Common myeloid progenitor, CD34-positive (primary cell): ENCODE results near the gene KCNJ10.

Source experiments
- CTCF ChIA-PET: fragments of 350-600 bp; sonication (Branson Sonifier 250); formaldehyde crosslinking; loops from one replicate; lab custom pipeline; 2021; ENCODE audit warnings: antibody characterized with exemption; lab: Charles Lee
- POLR2A ChIA-PET: fragments of 350-600 bp; sonication (Branson Sonifier 250); formaldehyde crosslinking; loops from one replicate; lab custom pipeline; 2021; ENCODE audit warnings: antibody characterized with exemption; lab: Charles Lee
- DNase-seq, 3 donors: peaks; one replicate each; pipeline versions ENCODE4 v3.0.0 to v3.0.0-alpha.2; 2013
- H3K27ac ChIP-seq, 2 experiments: 1 replicate in 1 of 2; 2 replicates in 1 of 2; pipeline ENCODE4 v1.7.0; 2013; ENCODE audit warnings: inconsistent platforms in 2 of 2, low read length in 2 of 2, mild to moderate bottlenecking in 2 of 2, low read depth in 1 of 2, moderate library complexity in 1 of 2; ENCODE audit not compliant: severe bottlenecking in 2 of 2, insufficient read depth in 1 of 2, poor library complexity in 1 of 2
- H3K27me3 ChIP-seq, 5 experiments: replicated peaks in 2 of 5; 1 replicate in 3 of 5; 2 replicates in 2 of 5; pipeline versions ENCODE4 v1.6.1 to v1.7.0; 2013; ENCODE audit warnings: low read length in 4 of 5, mild to moderate bottlenecking in 2 of 5, moderate library complexity in 2 of 5, inconsistent platforms in 1 of 5; ENCODE audit not compliant: insufficient read depth in 5 of 5, control insufficient read depth in 4 of 5
- H3K36me3 ChIP-seq, 4 experiments: 1 replicate in 2 of 4; 2 replicates in 2 of 4; pipeline versions ENCODE4 v1.6.1 to v1.7.0; 2013; ENCODE audit warnings: low read length in 3 of 4, control low read depth in 1 of 4, mild to moderate bottlenecking in 1 of 4; ENCODE audit not compliant: control insufficient read depth in 4 of 4, insufficient read depth in 4 of 4
- H3K4me1 ChIP-seq, 4 experiments: 1 replicate in 3 of 4; 2 replicates in 1 of 4; pipeline versions ENCODE4 v1.6.1 to v1.7.1; 2013; ENCODE audit warnings: low read length in 3 of 4, mild to moderate bottlenecking in 3 of 4, control low read depth in 1 of 4, inconsistent platforms in 1 of 4, moderate library complexity in 1 of 4; ENCODE audit not compliant: control insufficient read depth in 4 of 4, insufficient read depth in 4 of 4; ENCODE audit errors: control extremely low read depth in 1 of 4
- H3K4me3 ChIP-seq, 7 experiments: 1 replicate in 4 of 7; 2 replicates in 3 of 7; pipeline versions ENCODE4 v1.5.1 to v1.7.0; 2013; ENCODE audit warnings: mild to moderate bottlenecking in 7 of 7, low read length in 6 of 7, moderate library complexity in 6 of 7, inconsistent platforms in 2 of 7, low read depth in 2 of 7, control low read depth in 1 of 7; ENCODE audit not compliant: insufficient read depth in 4 of 7, control insufficient read depth in 1 of 7; ENCODE audit errors: extremely low read depth in 1 of 7
- H3K9me3 ChIP-seq, 5 experiments: 1 replicate in 4 of 5; 2 replicates in 1 of 5; pipeline versions ENCODE4 v1.6.1 to v1.7.1; 2013; ENCODE audit warnings: low read length in 4 of 5, mild to moderate bottlenecking in 2 of 5, inconsistent platforms in 1 of 5, low read depth in 1 of 5, moderate library complexity in 1 of 5; ENCODE audit not compliant: control insufficient read depth in 4 of 5, insufficient read depth in 2 of 5; ENCODE audit errors: control extremely low read depth in 1 of 5
- WGBS: methylation state at CpG from one replicate; pipeline ENCODE4 v1.1.5; 2013; ENCODE audit not compliant: insufficient coverage; 5-methylcytosine and 5-hydroxymethylcytosine counted together

The KCNJ10 gene

GRCh38 chr1:160083968-160084770 lies 14.2 kb upstream of the KCNJ10 start:
- Histone ChIP-seq H3K27ac (no peak overlapping the region), H3K4me1 (peaks cover 0 to 9% (median 7%) of the 10 kb centered on the region in 4 experiments), H3K4me3 (peak overlapping the region in 6 of 7 experiments; percentile 29 to 76 (median 58)), H3K36me3 (peaks cover 0 to 4% (median 1%) of the 10 kb centered on the region in 4 experiments), H3K9me3 (no peaks in the 10 kb centered on the region), H3K27me3 (peaks cover 7 to 52% (median 37%) of the 10 kb centered on the region in 5 experiments)
- WGBS = 28% methylated on average over 94 of the region's 96 CpGs
- ChIA-PET CTCF (interaction anchor here (0.7 to 9.2 kb wide), 13 partner anchors 8 to 207 kb away, joined by 3 to 100 read pairs (median 7); partner anchors contain the start of gene IGSF8), POLR2A (no interaction called here)
- DNase-seq = peak; percentile 59 to 71 (median 60)

- ChIA-PET CTCF (interaction anchor here (1.0 to 9.2 kb wide), 7 partner anchors 10 to 143 kb away, joined by 3 to 100 read pairs (median 5); partner anchors contain the start of gene KCNJ10), POLR2A (no interaction called here)
- Histone ChIP-seq H3K27ac (no peak overlapping the region), H3K36me3 (peaks cover 0 to 4% (median 0%) of the 10 kb centered on the region in 4 experiments), H3K4me3 (no peak overlapping the region), H3K27me3 (peaks cover 9 to 52% (median 37%) of the 10 kb centered on the region in 5 experiments), H3K9me3 (no peaks in the 10 kb centered on the region), H3K4me1 (peaks cover 0 to 11% (median 7%) of the 10 kb centered on the region in 4 experiments)
- no peak for DNase-seq
- WGBS = 100% methylated on average over 2 of the region's 3 CpGs
Observed at GRCh38 chr1:160082926-160083325, 13.0 kb upstream of the KCNJ10 start.

- Histone ChIP-seq H3K4me1 (peaks cover 0 to 11% (median 7%) of the 10 kb centered on the region in 4 experiments), H3K27ac (no peak overlapping the region), H3K36me3 (peaks cover 0 to 4% (median 0%) of the 10 kb centered on the region in 4 experiments), H3K27me3 (peaks cover 9 to 52% (median 37%) of the 10 kb centered on the region in 5 experiments), H3K4me3 (no peak overlapping the region), H3K9me3 (no peaks in the 10 kb centered on the region)
- no CpG with 5 or more reads among the region's 2 CpGs for WGBS
- DNase-seq = no peak
- POLR2A ChIA-PET = no interaction called here
- CTCF ChIA-PET = interaction anchor here (1.0 to 9.2 kb wide), 7 partner anchors 10 to 143 kb away, joined by 3 to 100 read pairs (median 5); partner anchors contain the start of gene KCNJ10
Observed at GRCh38 chr1:160082487-160082886, 12.5 kb upstream of the KCNJ10 start.

GRCh38 chr1:160081261-160081936 lies 11.4 kb upstream of the KCNJ10 start, which contains the start of gene KCNJ9:
KCNJ9 (plus strand) TSS chr1:160081538; CDS start chr1:160084031, 2,493 bp downstream.
- POLR2A ChIA-PET = no interaction called here
- no peaks in the 10 kb centered on the region for H3K36me3 ChIP-seq
- CTCF ChIA-PET = interaction anchor here (0.8 to 9.2 kb wide), 15 partner anchors 9 to 161 kb away, joined by 3 to 100 read pairs (median 3); partner anchors contain the start of gene KCNJ10
- no peak within 1 kb of the TSS for H3K4me3 ChIP-seq
- no peak within 1 kb of the TSS for H3K27ac ChIP-seq
- H3K4me1 ChIP-seq = peaks cover 0 to 11% (median 7%) of the 10 kb centered on the region in 4 experiments
- DNase-seq = no peak
- 37% methylated on average over 10 of the region's 14 CpGs for WGBS
- H3K9me3 ChIP-seq = no peaks in the 10 kb centered on the region
- H3K27me3 ChIP-seq = peaks cover 9 to 54% (median 39%) of the 10 kb centered on the region in 5 experiments

- ChIA-PET CTCF (interaction anchor here (0.7 to 9.2 kb wide), 20 partner anchors 10 to 168 kb away, joined by 3 to 100 read pairs (median 4); partner anchors contain the start of genes IGSF9, KCNJ10 and PIGM), POLR2A (no interaction called here)
- Histone ChIP-seq H3K27ac (no peak overlapping the region), H3K4me3 (no peak overlapping the region), H3K27me3 (peaks cover 9 to 58% (median 39%) of the 10 kb centered on the region in 5 experiments), H3K4me1 (peaks cover 0 to 11% (median 7%) of the 10 kb centered on the region in 4 experiments), H3K36me3 (no peaks in the 10 kb centered on the region), H3K9me3 (no peaks in the 10 kb centered on the region)
- no peak for DNase-seq
- WGBS = 67% methylated on average over 2 of the region's 6 CpGs
Observed at GRCh38 chr1:160080381-160081100, 10.6 kb upstream of the KCNJ10 start.

- DNase-seq = no peak
- Histone ChIP-seq H3K36me3 (no peaks in the 10 kb centered on the region), H3K27ac (no peak overlapping the region), H3K27me3 (peaks cover 9 to 57% (median 39%) of the 10 kb centered on the region in 5 experiments), H3K4me3 (no peak overlapping the region), H3K9me3 (no peaks in the 10 kb centered on the region), H3K4me1 (peaks cover 0 to 10% (median 7%) of the 10 kb centered on the region in 4 experiments)
- CTCF ChIA-PET = interaction anchor here (0.9 to 9.2 kb wide), 23 partner anchors 7 to 281 kb away, joined by 3 to 100 read pairs (median 7); partner anchors contain the start of genes KCNJ10 and PIGM
- POLR2A ChIA-PET = no interaction called here
- 100% methylated on average over 3 of the region's 4 CpGs for WGBS
Observed at GRCh38 chr1:160079448-160079847, 9.5 kb upstream of the KCNJ10 start.
